Uterus (tissue), 4 donors: ENCODE data around the gene SLC49A3. TPM values are rescaled to one million over a fixed set of nuclear protein-coding genes. Genes with fewer than 3 reads are reported as not detected.

Experiments used
- DNase-seq, 2 donors: peaks; one replicate each; pipeline ENCODE4 v3.0.0-alpha.2; 2019 to 2020
- H3K27ac ChIP-seq, 2 donors: fragments of 200-600 bp; sonication (generic); 1 replicate in 1 of 2; 2 replicates in 1 of 2; pipeline ENCODE4 v1.5.1; 2016 to 2018
- H3K27me3 ChIP-seq, 2 donors: fragments of 200-600 bp; sonication (generic); one replicate each; pipeline ENCODE4 v1.5.1; 2018 to 2019; ENCODE audit warnings: control low read depth in 1 of 2
- H3K36me3 ChIP-seq, 2 donors: fragments of 200-600 bp; sonication (generic); one replicate each; pipeline ENCODE4 v1.5.1; 2019; ENCODE audit warnings: control low read depth in 1 of 2
- H3K4me1 ChIP-seq, 2 donors: fragments of 200-600 bp; sonication (generic); one replicate each; pipeline ENCODE4 v1.5.1; 2018 to 2019; ENCODE audit warnings: control low read depth in 1 of 2
- H3K4me3 ChIP-seq, 2 donors: fragments of 200-600 bp; sonication (generic); 1 replicate in 1 of 2; 2 replicates in 1 of 2; pipeline ENCODE4 v1.5.1; 2018 to 2019; ENCODE audit warnings: mild to moderate bottlenecking in 1 of 2
- H3K9me3 ChIP-seq, 2 donors: fragments of 200-600 bp; sonication (generic); one replicate each; pipeline ENCODE4 v1.5.1; 2019; ENCODE audit warnings: control low read depth in 1 of 2
- CTCF ChIP-seq, 4 experiments: fragments of 200-600 bp in 2 of 4; fragments of 450-650 bp in 2 of 4; sonication (generic) in 2 of 4; IDR thresholded peaks; one replicate each; pipeline ENCODE4 v1.5.1; 2016 to 2019; ENCODE audit warnings: antibody characterized with exemption in 4 of 4, mild to moderate bottlenecking in 2 of 4, moderate library complexity in 1 of 4
- POLR2A ChIP-seq, 2 donors: fragments of 450-650 bp; IDR thresholded peaks; one replicate each; pipeline ENCODE4 v1.6.1; 2016; ENCODE audit warnings: antibody characterized with exemption in 2 of 2, mild to moderate bottlenecking in 1 of 2, moderate library complexity in 1 of 2
- intact Hi-C: fragments of 100-400 bp; cut with DNase I; formaldehyde crosslinking; loops from one replicate; pipeline ENCODE4 v1.15.1; 2023; ENCODE audit warnings: low total_unique reads
- total RNA-seq, 4 donors: library from RNA; depleted of rRNA in 3 of 4; stranded (reverse); fragments of >200 nt in 3 of 4; gene quantifications; one replicate each; pipeline versions ENCODE4 v1.1.0 to v1.2.4, GENCODE V29; 2014 to 2023
- donor health status: DM: yes; HTN: yes; CAD: no.

Gene SLC49A3
- total RNA-seq, 4 donors from 2014 or later = 1.2 to 12.6 (median 2.8) TPM

GRCh38 chr4:685679-686412 is 3.1 kb downstream of the SLC49A3 start:
- no peak overlapping the region for H3K27ac ChIP-seq
- no peaks in the 10 kb centered on the region for H3K9me3 ChIP-seq
- DNase-seq = no peak
- no peaks in the 10 kb centered on the region for H3K27me3 ChIP-seq
- intact Hi-C loops = no loop called here
- no peak for TF ChIP-seq POLR2A (IDR thresholded peaks at IDR 0.05)
- no peak for TF ChIP-seq CTCF (IDR thresholded peaks at IDR 0.05)
- no peaks in the 10 kb centered on the region for H3K36me3 ChIP-seq
- H3K4me1 ChIP-seq = peaks cover 0 to 27% of the 10 kb centered on the region in 2 donors
- no peak overlapping the region for H3K4me3 ChIP-seq

- Histone ChIP-seq H3K36me3 (no peaks in the 10 kb centered on the region), H3K27me3 (no peaks in the 10 kb centered on the region), H3K4me3 (no peak overlapping the region), H3K9me3 (no peaks in the 10 kb centered on the region), H3K4me1 (peaks cover 0 to 27% of the 10 kb centered on the region in 2 donors), H3K27ac (no peak overlapping the region)
- intact Hi-C loops = no loop called here
- no peak for TF ChIP-seq POLR2A (IDR thresholded peaks at IDR 0.05)
- no peak for TF ChIP-seq CTCF (IDR thresholded peaks at IDR 0.05)
- DNase-seq = no peak
Observed at GRCh38 chr4:684623-685327, 4.2 kb downstream of the SLC49A3 start.

GRCh38 chr4:683982-684622 is 4.8 kb downstream of the SLC49A3 start:
- DNase-seq = no peak
- intact Hi-C loops = no loop called here
- H3K36me3 ChIP-seq = no peaks in the 10 kb centered on the region
- TF ChIP-seq CTCF (IDR thresholded peaks at IDR 0.05) = peak in 2 of 4 experiments; percentile 35 to 42
- no peak for TF ChIP-seq POLR2A (IDR thresholded peaks at IDR 0.05)
- H3K4me3 ChIP-seq = no peak overlapping the region
- no peak overlapping the region for H3K27ac ChIP-seq
- H3K27me3 ChIP-seq = no peaks in the 10 kb centered on the region
- H3K4me1 ChIP-seq = peaks cover 0 to 23% of the 10 kb centered on the region in 2 donors
- no peaks in the 10 kb centered on the region for H3K9me3 ChIP-seq

- no peaks in the 10 kb centered on the region for H3K36me3 ChIP-seq
- TF ChIP-seq POLR2A (IDR thresholded peaks at IDR 0.05) (no peak), CTCF (IDR thresholded peaks at IDR 0.05) (no peak)
- H3K9me3 ChIP-seq = no peaks in the 10 kb centered on the region
- H3K4me3 ChIP-seq = no peak overlapping the region
- no peak overlapping the region for H3K27ac ChIP-seq
- peaks cover 0 to 17% of the 10 kb centered on the region in 2 donors for H3K4me1 ChIP-seq
- H3K27me3 ChIP-seq = no peaks in the 10 kb centered on the region
- intact Hi-C loops = no loop called here
- DNase-seq = no peak
Observed at GRCh38 chr4:683247-683897, 5.6 kb downstream of the SLC49A3 start.
